NCI-H526 treated with DMSO at 0.1 percent for 48 hours (cell line): ENCODE measurements around the gene NCS1.

Experiments
- DNase-seq: peaks from one replicate; lab custom pipeline; 2025; lab: John Stamatoyannopoulos, UW

The NCS1 gene

DNA sequence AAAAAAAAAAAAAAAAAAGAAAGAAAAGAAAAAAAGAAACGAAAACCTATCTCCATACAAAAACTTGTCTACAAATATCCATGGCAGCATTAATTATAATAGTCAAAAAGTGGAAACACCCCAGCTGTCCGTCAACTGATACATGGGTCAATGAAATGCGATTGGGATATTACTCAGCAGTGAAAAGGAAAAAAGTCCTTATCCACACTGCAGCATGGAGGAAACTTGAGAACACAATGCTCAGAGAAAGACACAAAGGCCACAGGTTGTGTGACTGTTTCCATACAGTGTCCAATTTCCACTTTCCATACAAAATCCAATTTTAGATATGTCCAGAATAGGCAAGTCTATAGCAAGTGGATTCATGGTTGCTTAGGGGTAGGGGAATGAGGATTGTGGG is 24.3 kb upstream of the NCS1 start:
- no peak for DNase-seq

DNA sequence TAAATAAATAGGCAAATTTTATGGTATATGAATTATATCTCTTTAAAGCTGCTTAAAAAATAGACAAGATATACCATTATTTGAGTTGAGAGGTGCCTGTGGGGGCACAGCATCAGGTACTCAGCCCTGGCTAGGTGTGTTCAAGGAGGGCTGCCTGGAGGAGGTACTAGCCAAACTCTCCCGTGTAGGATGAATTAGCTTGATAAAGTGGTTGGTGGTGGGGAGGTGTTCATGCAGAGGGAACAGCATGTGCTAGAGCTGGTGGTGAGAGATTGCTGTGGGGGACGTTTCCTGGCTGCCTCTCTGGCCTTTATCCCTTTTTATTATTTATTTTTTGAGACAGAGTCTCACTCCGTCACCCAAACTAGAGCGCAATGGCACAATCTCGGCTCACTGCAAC is 23.2 kb upstream of the NCS1 start:
- no peak for DNase-seq

DNA sequence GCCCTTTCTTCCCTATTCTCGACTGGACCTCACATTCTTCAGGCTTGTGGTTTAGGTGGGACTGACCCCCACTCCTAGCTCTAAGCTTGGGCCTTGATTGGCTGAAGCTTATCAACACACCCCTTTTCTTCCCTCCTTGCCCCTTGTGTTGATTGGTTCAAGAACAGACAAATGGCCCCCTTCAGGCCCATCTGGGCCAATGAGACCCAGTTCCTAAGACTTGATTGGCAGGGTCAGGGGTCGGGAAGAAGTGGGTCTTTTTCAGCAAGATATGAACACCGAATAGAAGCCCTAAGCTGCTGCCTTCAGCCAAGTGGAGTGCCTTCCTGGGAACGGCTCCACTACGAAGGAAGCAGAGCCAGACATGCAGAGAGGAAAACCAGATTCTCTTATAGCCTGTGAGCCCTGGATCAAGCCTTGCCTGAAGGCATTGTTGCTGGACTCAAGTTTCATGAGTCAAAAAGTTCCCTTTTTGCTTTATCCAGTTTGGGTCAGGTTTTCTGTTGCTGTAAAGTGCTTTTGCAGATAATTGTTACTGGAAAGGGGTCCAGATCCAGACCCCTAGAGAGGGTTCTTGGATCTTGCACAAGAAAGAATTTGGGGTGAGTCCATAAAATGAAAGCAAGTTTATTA is 22.4 kb upstream of the NCS1 start:
- no peak for DNase-seq

DNA sequence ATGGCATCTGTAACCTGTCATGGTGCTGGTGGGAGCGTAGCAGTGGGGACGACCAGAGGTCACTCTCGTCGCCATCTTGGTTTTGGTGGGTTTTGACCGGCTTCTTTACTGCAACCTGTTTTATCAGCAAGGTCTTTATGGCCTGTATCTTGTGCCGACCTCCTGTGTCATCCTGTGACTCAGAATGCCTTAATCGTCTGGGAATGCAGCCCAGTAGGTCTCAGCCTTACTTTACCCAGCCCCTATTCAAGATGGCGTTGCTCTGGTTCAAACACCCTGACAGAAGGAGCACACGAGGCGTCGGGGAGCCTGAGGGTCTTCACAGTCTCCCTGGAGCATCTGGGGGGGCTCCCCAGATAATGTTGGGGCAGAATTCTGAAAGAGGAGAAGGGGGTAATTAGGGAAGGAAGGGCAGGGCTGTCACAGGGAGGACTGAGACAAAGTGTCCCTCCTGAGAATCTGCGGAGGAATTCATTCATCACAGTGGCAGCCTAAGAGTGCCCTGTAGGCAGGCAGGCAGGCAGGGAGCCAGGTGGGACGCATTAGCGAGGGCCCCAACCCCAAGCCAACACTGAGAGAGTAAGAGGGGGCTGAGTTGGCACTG is 21.3 kb upstream of the NCS1 start:
- no peak for DNase-seq

DNA sequence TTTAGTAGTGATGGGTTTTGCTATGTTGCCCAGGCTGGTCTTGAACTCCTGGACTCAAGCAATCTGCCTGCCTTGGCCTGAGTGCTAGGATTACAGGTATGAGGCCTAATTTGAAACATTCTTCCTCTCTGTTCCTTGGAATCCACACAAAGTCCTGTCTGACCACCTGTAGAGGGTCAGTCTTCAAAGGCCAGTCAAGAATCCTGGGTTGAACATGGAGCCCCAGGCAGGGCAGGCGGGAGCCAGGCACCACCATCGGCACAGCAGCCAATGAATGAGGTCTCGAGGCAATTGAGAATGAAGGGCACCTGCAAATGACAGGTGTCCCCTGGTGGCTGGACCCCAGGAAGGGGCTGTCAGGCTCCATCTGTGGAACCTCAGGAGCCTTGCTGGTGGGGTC is 17.4 kb upstream of the NCS1 start:
- no peak for DNase-seq

DNA sequence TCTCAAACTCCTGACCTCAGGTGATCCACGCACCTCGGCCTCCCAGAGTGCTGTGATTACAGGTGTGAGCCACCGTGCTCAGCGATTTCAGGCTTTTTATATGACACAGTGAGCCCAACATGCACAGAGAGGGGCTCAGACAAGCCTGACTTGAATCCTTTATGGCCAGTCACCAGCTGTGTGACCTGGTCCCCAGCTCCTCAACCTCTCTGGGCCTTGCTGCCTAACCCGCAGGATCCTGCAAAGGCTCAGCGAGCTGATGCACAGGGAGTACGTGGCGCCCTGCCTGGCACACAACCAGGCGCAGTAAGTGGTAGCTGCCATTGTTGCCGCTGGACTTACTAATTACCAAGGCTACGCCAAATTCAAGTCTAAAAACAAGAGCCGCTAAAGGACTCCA is 16.6 kb upstream of the NCS1 start:
- DNase-seq: no peak

DNA sequence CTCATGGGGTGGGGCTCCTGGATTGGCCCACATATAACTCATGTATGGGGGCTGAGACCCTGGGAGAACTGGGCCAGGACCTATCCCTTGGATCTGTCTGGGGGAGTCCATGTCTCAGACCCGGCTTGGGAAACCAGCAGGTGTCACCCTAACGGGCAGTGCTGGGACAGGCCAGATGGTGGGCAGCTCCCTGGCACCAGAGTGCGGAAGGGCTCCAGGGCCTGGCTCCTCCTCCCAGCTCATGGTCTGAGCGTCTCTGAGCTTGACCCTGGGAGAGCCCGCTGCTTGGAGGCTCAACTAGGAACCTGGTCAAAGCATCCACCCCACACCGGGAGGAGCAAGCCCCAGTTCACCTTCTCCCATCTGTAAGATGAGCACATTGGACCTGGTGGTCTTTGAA is 15.5 kb upstream of the NCS1 start:
- DNase-seq: no peak

DNA sequence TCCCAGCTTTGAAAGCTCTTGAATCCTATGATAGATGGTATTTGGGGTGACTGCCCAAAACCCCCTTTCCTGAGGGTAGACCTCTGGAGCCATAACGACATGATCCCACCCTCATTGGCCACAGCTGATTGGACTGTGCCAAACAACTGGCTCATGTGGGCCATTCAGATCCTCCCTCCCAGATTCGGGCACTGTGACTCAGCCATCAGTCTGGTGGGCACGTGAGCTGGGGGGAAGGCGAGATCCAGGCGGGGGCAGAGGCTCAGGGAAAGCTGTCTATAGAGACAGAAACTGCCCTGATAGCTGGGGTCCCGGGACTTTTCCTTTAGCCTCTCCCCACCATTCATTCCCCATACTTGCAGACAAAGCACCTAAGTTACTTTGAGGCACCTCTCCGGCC is 15.1 kb upstream of the NCS1 start:
- no peak for DNase-seq

DNA sequence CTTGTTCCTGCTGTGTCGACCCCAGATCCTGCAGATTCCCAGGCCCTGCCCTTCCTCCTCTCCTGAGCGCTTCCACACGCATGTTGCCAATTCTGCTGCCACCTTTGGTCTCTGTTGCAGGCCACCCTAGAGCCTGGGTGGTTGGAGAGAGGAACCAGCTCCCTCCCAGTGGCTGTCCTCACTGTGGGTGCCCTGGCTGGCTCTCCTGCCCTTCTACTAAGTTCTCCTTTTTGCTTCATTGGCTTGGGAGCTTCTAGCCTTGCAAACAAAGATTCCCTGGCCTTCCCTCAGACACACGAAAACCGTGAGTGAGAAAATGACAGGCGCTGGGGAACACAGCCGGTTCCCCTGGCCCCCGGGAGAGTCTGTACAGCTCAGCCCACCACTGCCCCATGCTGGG is 14.2 kb upstream of the NCS1 start:
- DNase-seq: no peak

DNA sequence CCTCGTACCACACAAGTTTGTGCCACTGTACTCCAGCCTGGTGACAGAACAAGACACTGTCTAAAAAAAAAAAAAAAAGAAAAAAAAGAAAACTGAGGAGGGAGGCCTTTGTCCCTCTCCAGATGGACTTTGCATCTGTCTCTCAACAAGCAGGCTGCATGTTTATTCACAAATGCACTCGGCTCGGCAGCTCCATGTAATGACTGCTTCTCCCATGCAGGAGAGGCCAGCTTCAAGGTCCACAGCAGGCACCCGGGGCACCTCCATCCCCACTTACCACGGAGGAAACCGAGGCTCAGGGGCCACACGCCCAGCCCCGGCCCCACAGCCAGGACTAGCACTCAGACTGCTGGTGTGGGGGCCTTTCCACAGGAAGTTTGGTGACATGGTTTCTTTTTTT is 13.1 kb upstream of the NCS1 start:
- DNase-seq: no peak

DNA sequence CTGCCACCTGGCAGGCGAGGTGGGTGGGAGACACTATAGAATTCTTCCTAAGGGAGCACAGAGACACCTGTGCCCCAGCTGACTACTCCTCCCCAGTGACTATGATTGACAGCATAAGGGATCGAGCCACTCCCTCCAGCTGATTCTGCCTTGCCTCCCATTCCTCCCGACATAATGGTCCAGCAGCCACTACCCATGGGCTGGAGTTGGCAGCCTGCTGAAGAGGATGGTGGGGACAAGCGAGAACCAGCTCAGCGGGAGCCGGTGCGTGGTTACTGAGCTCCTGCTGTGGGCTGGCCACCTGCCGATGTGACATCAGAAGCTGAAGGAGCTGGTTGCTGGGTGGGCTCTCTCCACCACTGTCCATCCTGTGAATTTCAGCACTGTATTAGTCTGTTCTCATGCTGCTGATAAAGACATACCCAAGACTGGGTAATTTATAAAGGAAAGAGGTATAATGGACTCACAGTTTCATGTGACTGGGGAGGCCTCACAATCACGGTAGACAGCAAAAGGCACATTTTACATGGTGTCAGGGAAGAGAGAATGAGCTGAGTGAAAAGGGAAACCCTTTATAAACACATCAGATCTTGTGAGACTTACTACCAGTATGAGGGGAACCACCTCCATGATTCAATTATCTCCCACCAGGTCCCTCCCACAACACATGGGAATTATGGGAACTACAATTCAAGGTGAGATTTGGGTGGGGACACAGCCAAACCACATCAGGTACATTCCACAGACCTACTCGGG is 12.1 kb upstream of the NCS1 start:
- no peak for DNase-seq

DNA sequence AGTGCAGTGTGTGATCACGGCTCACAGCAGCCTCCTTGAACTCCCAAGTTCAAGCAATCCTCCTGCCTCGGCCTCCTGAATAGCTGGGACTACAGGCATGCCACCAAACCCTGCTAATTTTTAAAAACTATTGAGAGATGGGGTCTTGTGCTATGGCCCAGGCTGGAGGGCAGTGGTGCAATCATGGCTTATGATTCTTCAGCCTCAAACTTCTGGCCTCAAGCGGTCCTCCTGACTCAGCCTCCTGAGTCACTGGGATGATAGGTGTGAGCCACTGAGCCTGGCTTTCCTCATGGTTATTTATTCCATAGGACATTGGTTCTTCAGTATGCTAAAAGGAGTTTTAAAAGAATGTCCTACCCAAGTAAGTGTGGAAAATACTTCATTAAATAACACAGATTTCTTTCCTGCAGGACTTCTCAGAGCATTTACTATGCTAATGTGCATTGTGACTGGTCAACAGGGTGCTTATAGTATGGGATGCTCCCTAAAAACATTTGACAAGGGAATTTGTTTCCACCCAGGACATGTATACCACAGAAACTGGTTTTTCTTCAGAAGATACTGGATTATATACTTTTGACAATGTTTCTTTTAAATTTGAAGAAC is 11.2 kb upstream of the NCS1 start:
- no peak for DNase-seq

DNA sequence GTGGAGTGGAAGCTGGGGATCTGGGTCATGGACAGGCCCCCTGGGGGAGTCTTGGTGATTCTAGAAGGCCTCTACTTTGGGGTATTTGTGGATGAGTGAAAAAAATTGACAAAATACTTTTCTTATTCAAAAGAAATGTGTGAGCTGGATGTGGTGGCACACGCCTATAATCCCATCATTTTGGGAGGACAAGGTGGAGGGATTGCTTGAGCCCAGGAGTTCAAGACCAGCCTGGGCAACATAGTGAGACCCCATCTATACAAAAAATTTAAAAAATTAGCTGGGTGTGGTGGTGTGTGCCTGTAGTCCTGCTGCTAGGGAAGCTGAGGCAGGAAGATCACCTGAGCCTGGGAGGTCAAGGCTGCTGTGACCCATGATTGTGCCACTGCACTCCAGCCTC is 6.6 kb upstream of the NCS1 start:
- no peak for DNase-seq

DNA sequence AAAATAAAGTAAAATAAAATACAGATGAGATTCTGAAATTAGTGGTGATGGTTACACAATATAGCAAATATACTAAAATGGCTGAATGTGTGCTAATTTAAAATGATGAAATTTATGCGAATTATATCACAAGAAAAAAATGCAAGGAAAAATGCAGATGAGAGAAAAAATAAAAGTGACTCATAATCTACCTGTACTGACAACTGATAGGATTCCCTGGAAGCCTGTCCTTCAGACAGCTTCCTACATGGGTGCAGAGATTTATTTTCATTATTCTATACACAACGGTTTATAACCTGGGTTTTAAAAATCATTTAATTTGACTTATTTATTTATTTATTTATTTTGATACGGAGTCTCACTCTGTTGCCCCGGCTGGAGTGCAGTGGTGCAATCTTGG is 5.8 kb upstream of the NCS1 start:
- DNase-seq: no peak

DNA sequence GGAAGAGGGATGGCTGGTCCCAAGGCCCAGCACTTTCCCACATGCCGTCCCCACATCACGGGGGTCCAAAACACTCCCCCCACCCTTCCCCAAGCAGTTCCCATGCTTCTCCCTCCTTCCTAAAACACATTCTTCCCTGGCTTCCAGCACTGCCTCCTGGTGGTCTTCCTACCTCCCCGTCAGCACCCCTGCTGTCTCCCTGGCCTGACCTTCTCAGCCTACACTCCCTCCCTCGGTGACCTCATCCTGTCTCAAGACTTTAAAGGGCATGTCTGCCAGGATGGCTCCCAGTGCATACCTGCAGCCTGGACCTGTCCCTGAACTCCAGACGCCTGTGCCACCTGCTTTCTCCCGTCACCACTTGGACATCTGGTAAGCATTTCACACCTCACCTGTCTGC is 4.3 kb upstream of the NCS1 start:
- DNase-seq: no peak

DNA sequence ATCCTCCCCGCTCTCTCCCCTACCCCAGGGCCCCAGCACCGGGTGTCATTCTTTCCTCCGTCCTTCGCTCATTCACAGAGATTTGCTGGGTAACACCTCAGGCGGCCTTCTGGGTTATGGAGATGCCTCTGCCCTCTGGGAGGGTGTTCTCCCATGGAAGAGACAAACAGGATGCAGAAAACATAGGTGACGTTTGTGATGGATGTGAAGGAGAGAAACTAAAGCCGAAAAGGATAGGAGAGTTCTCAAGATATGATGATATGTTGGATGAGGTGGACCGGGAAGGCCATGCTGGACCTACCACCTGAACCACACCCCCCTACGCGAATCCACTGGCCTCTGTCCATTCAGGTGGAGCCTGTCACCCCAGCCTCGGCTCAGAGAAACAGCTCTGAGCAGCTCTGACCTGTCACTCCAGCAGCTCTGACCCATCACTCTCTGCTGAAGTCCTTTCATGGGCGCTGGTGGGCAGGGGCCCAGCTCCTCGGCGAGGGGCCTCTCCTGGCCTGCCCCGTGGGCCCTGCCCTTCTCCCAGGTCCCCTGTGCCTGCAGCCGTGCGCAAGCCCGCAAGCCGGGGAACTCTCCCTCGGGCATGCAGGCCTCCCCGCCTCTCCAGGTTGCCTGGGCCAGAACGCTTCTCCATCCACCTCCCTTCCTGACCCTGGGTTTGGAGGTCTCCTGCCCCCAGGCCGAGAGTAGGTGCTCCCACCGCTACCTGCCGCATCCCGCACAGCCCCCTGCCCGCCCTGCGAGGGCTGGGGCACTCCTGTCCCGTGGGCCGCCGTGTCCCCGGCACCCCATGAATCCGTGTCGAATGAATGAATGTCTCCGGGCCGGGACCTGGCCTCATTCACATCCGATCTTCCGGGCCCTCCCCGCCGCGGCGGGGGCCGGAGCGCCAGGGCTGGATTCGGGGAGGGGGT is 717 bp upstream of the NCS1 start:
- no peak for DNase-seq

DNA sequence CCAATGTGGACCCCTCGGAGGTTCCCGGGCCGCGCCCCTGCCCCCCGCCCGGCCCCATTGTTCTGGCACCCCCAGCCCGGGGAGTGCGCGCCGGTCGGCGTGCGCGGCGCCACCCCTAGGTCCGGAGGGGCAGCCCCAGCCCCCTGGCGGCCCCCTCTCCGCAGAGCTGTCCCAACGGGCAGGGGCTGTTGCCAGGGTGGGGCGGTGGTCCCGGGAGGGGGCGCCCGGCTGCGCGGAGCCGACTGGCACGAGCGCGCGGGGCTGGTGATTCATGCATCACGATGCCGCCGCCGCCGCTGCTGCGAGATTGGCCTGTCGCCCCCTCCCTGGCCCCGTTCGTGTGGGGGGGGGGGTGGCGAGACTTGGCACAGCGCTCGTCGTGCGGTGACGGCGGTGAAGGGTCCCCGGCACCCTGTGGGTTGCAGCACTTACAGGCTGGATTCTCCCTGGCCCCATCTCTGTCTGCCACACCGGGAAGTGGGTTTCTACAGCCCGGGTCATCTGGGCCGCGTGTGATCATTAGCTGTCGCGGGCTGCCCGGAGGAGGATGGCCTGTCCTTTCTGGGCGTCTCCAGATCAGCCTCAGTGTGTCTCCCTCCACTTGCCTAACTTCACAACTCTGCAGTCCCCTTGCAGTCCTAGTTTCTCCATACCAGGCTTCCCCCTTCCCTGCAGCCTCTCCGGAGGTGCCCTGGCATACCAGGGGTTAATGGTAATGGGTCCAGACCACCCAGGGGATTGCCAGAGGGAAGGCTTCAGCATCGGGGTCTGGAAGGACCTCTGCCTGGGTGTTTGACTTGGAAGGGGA is 858 bp downstream of the NCS1 start:
- DNase-seq: no peak

DNA sequence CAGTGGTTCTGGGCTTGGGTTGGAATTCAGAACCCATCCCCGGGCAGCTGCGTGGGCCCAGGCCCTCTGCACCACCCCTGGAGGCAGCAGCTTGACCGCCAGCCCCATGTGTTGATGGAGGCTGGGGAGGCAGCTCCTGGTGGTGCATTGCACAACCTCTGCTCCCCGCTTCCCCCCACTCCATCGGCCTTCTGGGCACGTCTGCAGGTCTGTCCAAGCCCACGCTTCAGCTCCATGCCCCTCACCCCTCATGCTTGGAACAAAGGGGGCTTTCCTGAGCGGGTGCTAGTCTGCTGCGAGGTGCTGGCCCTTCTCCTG is 1.4 kb downstream of the NCS1 start:
- DNase-seq: no peak

DNA sequence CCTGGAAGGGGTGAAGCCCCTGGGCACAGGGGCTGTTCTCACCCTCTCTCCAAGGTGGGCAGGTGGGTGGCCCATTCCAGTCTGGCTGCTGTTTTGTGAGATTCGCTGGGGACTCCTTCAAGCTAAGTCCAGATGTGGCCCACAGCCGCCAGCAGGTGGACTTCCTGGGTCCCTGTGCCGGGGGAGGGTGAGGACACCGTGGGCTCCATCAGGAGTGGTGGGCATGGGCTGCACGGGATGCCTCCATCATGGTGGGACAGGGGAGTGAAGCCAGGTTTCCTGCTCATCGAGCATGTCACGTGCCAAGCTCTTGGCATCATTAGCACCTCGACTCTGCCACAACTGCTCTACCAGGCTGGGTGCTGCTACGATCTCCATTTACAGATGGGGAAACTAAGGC is 1.8 kb downstream of the NCS1 start:
- no peak for DNase-seq

DNA sequence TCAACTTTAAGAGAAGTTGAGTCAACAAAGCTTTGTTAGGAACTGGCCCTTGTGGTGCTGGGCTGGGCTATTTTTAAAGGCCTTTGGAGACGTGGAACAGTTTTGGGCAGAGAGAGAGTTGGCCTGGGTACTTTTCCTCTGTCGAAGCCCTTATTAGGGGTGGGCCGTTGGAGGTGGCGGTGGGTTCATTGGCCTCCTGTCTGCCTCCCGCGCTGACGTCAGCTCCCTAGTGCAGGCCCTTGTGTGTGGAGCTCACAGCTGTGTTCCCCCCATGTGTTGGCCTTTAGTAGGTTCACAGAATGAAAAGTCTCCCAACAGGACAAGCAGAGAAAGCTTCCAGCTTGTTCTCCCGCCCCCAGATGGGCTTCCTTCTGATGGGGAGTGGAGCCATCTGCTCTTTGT is 2.7 kb downstream of the NCS1 start:
- no peak for DNase-seq

DNA sequence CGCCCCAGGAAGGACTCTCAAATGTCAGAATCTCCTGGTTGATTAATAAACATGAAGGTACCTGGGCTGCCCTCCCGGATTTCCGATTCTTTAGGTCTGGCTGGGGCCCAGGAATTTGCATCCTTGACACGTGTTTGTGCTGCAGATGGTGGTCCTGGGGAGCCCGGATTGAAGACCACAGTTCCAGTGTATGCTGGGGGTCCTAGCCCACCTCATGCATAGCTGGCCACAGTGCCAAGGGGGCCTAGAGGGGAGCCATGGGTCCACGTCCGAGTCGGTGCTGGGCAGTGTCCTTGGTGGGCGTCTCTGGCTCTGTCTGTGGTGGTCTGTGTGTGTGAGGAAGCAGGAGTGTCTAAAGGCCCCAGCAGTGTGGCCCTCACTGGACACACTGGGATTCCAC is 3.2 kb downstream of the NCS1 start:
- no peak for DNase-seq

DNA sequence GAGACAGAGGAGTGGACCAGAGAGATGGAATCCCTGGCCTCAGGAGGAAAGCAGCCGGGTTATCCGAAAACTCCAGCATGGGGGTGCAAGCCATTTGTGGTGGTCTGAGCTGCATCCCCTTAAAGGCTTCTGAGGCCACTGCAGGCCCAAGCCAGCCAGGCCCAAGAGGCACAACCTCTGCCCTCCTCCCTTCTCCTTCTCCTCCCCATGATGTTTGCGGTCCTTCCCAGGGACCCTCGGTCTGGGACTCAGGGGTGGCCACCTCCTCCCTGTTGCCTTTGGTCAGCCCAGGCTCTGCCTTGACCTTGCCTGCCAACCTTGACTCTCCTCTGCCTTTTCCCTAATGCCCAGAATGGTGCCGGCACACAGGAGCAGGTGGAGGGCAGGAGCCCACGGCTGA is 4.6 kb downstream of the NCS1 start:
- no peak for DNase-seq
